Right ventricle myocardium superior (tissue), 1 donor: ENCODE data around the gene USPL1. TPM values are rescaled to one million over a fixed set of nuclear protein-coding genes. Genes with fewer than 3 reads are reported as not detected.

Source experiments
- ATAC-seq: fragments of 200-7000 bp; cut with Tn5 transposase; one replicate; pipeline ENCODE4 v1.9.1; 2020; ENCODE audit warnings: mild to moderate bottlenecking; ENCODE audit not compliant: poor library complexity
- DNase-seq: peaks from one replicate; pipeline ENCODE4 v3.0.0-alpha.2; 2020
- intact Hi-C: fragments of 100-400 bp; cut with DNase I; formaldehyde crosslinking; loops from one replicate; pipeline ENCODE4 v1.11.2; 2022
- total RNA-seq: library from RNA; stranded (reverse); fragmentation: NEBNext Ultra II Directional; extraction: Animal tissue kit (Norgen Biotek cat#: 25700); gene quantifications from one replicate; pipeline ENCODE4 v1.2.1, GENCODE V29; 2021
- donor health status: DM: no; HTN: yes; CAD: no; lungs with severe emphysema.

Gene USPL1
- total RNA-seq, 1 donor from 2014 or later, result 8.8 TPM

GRCh38 chr13:30681843-30682242 is 64.1 kb downstream of the USPL1 start:
- DNase-seq (no peak), ATAC-seq (peak; percentile 41)
- intact Hi-C loops, result no loop called here

- intact Hi-C loops, result no loop called here
- no peak for DNase-seq
- no peak for ATAC-seq
Observed at GRCh38 chr13:30685320-30685859, 67.7 kb downstream of the USPL1 start.

GRCh38 chr13:30685987-30686386 is 68.3 kb downstream of the USPL1 start:
- ATAC-seq, result no peak
- intact Hi-C loops, result no loop called here
- no peak for DNase-seq

DNA sequence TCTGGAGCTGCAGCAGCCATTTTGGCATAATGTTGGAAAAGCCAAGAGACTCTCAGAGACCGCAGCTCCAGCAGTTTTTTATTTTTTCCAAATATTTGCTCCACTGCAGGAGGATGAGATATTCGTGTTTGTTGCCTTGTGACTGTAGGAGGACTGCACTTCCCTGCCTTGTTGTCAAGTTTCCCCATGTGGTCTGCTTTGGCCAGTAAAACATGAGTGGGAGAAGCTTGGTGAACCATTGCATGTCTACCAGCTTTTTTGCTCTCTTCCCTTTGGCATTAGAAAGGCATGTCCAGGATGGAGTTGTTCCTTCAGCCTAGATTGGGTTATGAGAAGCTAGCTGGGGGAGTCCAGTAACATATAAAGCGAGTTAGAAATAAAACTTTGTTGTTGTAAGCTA is 69.9 kb downstream of the USPL1 start:
- ATAC-seq (no peak), DNase-seq (no peak)
- intact Hi-C loops, result no loop called here

GRCh38 chr13:30689752-30690151 is 72.0 kb downstream of the USPL1 start:
- no peak for ATAC-seq
- intact Hi-C loops, result no loop called here
- DNase-seq, result no peak

DNA sequence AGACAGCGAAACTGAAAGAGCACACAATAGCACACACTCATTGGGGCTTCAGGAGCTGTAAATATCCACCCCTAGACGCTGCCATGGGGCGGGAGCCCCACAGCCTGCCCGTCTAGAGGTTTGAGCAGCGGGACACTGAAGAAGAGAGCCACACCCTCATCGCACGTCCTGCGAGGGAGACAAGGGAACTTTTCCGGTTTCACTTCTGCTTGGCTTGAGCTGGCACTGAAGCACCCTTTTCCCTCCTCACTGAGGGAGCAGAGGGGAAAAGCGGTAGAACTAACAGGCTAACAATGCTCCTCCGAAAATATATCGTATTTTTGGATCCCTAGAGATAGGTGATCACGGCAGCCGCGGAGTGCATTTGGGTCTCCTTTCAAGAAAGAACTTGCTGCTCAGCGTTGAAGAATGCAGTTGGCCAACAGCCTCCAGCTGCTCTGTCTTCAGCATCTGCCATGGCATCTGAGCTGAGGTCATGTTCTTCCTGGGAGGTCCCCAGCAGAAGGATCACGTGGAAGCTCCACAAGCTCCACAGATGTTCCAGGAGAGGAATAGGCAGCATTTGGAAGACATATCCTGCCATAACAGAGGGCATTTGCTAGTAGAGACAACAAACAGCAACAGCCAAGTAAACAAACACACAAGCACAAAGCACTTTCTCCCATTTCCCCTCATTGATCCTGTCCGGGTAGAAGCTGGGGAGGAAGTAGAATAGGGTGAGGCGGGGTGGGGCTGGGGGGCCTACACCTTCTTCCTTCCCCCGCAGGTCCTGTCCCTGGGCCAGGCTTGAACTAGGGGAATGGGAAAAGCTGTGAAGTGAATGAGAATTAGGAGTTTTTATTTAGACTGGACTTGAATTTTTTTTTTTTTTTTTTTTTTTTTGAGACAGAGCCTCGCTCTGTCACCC is 72.8 kb downstream of the USPL1 start:
- intact Hi-C loops, result no loop called here
- ATAC-seq (peak; percentile 95), DNase-seq (peak; percentile 78)

GRCh38 chr13:30692113-30692512 is 74.4 kb downstream of the USPL1 start:
- ATAC-seq, result no peak
- DNase-seq, result no peak
- intact Hi-C loops, result no loop called here

DNA sequence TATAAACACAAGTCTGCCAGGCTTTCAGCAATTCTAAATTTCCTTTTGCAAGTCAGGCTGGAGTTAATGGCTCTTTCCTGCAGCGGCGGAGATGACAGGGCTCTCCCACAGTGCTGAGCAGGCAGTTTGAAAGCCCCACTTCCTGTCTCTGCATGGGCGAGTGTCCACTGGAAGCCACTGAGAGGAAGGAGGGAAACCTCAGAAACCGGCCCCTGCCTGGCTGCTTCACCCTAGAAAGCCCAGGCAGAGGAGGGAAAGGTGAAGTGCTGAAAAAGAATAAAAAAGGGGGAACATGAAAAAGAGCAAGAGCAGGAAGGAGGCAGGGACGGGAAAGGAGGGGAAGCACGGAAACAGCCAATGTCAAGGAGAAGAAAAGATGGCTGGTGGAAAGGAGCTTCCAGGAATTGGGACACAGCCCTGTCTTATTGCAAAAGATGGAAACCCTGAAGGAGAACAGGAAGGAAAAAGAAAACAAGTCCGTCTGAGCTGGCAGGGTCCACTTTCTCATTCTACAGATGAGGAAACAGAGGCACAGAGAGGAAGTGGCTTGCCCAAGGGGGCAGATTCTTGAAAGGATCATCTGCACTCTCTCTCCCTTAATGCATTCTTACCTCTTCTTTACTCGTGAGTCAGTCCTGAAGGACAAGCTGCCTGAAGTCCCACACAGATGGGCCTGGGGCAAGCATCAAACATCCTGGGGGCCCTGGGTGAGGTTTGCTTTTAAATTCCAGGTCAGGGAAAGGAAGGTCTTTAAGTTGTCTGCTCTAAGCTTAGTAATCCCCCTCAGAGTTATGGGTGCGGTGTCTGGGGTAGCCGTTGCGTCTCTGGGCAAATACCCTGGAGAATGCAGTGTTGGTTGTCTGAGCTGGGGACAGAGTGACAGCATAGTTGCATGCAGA is 78.8 kb downstream of the USPL1 start:
- DNase-seq (peak; percentile 69), ATAC-seq (peak; percentile 86)
- intact Hi-C loops, result no loop called here

DNA sequence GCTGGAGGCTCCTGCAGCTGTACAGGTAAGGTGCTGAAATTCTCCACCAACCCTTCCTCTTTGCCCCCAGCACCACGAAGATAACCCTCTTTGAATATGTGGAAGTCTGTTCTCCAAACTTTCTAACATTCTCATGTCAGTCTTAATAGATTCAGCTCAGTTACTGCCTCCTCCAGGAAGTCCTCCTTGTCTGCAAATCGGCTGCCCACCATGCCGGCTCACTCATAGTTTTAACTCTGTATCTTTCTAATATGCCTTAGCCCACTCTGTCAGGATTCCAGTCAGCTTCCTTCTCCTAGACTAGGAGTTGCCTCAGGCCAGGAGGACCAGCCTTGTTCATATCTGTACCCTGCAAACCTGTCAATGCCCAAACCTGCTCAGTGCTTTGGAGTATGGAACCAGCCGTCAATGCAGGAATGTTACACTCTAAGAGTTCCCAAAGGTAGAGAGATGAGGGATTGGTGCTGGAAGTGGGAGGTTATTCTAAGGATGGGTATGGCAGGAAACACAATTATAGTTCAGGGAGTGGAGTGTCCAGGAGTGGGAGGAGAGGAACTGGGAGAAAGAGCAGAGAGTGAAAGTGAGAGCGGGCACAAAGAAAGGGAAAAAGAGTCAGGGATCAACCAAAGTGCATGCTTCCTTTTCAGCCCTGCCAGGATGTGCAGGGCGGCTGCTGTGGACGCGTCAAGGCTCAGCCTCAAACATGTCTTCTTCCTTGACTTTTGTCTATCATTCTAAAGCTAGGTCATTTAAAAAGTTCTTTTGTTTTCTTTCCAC is 79.6 kb downstream of the USPL1 start:
- intact Hi-C loops, result no loop called here
- ATAC-seq, result peak; percentile 47
- no peak for DNase-seq

- no peak for ATAC-seq
- intact Hi-C loops, result no loop called here
- DNase-seq, result no peak
Observed at GRCh38 chr13:30697996-30698401, 80.3 kb downstream of the USPL1 start.

- intact Hi-C loops, result no loop called here
- ATAC-seq (no peak), DNase-seq (no peak)
Observed at GRCh38 chr13:30698488-30699005, 80.8 kb downstream of the USPL1 start.

DNA sequence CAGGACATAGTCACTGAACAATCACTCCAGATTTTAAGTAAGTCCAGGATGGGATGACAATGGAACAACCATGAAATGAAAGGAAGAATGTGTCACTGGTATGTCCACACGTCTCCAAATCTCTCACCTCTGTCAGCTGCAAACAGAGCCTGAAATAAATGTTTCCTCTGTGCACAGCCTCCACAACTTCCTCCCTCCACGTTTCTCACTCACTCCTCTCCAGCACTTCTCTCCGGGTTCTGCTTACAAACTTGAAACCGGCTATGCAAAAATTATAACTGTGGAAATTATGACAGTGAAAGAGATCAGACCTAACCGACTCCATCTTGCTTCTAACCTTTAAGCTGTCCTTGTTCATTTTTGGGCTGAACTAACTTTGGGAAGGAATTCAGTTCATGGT is 82.6 kb downstream of the USPL1 start:
- ATAC-seq (no peak), DNase-seq (no peak)
- intact Hi-C loops, result no loop called here

DNA sequence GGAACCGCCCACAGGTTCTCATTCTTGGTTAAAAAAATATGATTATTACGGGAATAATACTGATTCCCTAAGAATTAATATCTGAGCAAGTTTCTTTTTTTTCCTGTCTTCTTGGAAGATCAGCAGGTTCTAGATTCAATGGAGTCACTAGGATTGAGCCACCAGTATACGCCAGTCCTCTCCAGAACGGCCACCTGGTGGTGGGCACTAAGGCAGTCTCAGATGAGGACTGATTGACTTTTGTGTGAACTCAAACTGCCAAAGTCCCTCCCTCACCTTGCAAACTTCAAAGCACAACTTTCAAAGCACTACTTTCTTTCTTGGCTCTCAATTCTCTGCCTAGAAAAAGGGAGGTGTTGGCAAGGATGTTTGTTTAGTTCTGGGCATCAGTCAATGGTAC is 84.3 kb downstream of the USPL1 start:
- intact Hi-C loops, result no loop called here
- ATAC-seq (no peak), DNase-seq (no peak)

DNA sequence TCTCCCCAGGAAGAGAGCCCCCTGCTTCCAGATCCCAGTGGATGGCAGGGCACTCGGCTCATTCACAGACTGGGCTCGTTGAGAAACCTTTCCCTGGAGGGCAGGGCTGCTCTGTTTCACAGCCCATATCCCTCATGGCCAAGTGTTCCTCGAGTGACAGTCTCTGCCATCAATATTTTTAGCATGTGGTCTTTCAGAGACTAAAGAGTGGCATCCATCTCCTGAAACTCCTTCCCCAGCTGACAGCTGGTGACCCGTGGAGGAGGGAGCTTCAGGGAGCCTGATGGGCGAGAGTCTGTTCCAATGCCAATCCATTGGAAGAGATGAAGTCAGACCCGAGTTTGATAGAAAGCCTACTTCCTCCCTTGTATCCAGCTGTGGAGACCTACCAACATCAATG is 86.9 kb downstream of the USPL1 start:
- intact Hi-C loops, result no loop called here
- DNase-seq (no peak), ATAC-seq (no peak)

- intact Hi-C loops, result no loop called here
- ATAC-seq (no peak), DNase-seq (no peak)
Observed at GRCh38 chr13:30705680-30706079, 88.0 kb downstream of the USPL1 start.

GRCh38 chr13:30708541-30708940 is 90.8 kb downstream of the USPL1 start:
- no peak for DNase-seq
- intact Hi-C loops, result no loop called here
- ATAC-seq, result no peak
